Measurements from ENCODE around the gene LYL1.

DNA sequence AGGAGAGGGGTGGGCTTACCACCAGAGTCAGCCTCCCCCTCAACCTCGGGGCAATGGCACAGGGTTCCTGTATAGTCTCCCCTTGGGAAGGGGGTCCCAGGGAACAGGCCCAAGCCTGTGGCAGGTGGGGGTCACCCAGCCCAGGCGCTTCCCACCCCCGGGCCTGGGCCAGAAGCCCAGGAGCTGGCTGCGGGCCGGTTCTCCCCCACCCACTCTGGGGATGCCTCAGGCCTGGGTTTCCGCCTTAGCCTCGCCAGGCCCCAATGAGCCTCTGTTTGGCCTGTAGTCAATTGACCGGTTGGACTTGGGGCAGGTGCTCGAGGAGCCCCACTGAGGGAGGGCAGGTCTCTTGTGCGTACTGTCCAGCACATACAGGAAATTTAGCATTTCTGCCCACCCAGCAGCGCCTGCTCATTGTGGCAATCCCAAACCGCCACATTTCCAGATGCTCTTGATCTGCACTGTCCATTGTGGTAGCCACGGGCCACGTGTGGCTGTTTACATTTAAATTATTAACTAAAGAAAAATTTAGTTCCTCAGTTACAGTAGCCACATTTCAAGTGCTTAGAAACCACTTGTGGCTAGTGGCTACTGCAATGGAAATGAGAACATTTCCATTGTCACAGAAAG lies 9.9 kb downstream of the LYL1 start:
- TF ChIP-seq, protein P1, sequence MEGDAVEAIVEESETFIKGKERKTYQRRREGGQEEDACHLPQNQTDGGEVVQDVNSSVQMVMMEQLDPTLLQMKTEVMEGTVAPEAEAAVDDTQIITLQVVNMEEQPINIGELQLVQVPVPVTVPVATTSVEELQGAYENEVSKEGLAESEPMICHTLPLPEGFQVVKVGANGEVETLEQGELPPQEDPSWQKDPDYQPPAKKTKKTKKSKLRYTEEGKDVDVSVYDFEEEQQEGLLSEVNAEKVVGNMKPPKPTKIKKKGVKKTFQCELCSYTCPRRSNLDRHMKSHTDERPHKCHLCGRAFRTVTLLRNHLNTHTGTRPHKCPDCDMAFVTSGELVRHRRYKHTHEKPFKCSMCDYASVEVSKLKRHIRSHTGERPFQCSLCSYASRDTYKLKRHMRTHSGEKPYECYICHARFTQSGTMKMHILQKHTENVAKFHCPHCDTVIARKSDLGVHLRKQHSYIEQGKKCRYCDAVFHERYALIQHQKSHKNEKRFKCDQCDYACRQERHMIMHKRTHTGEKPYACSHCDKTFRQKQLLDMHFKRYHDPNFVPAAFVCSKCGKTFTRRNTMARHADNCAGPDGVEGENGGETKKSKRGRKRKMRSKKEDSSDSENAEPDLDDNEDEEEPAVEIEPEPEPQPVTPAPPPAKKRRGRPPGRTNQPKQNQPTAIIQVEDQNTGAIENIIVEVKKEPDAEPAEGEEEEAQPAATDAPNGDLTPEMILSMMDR (conservative IDR thresholded peaks at IDR 0.05; ENCODE audit: low read length): no peak
- TF ChIP-seq EZH2phosphoT487 (IDR thresholded peaks at IDR 0.05; ENCODE audit: borderline replicate concordance, low read depth, low read length): no peak
